GM18507 (cell line): Measurements from ENCODE around the gene RGS1.

Experiments used
- DNase-seq: peaks from one replicate; pipeline ENCODE4 v3.0.0; 2011; ENCODE audit warnings: low read depth; ENCODE audit not compliant: insufficient read length; ENCODE audit errors: extremely low spot score
- FAIRE-seq: peaks from 2 replicates; lab custom pipeline; 2011; peaks lifted over from hg19 to GRCh38; lab: Jason Lieb, UNC

RGS1 gene

GRCh38 chr1:192578144-192578909 lies 2.8 kb downstream of the RGS1 start:
- FAIRE-seq (peak; percentile 12), DNase-seq (no peak)

- peak; percentile 73 for FAIRE-seq
Measured at GRCh38 chr1:192579010-192579738, 3.6 kb downstream of the RGS1 start.

GRCh38 chr1:192580351-192580962 lies 4.9 kb downstream of the RGS1 start:
- FAIRE-seq (peak; percentile 89), DNase-seq (no peak)

More at GRCh38 chr1:192579010-192579738, 3.6 kb downstream of the RGS1 start:
- DNase-seq, result no peak

- DNase-seq (no peak), FAIRE-seq (peak; percentile 55)
Measured at GRCh38 chr1:192581131-192581927, 5.8 kb downstream of the RGS1 start.

GRCh38 chr1:192584866-192585265 lies 9.3 kb downstream of the RGS1 start:
- FAIRE-seq (peak; percentile 5), DNase-seq (no peak)

- DNase-seq, result no peak
- no peak for FAIRE-seq
Measured at GRCh38 chr1:192587386-192588266, 12.1 kb downstream of the RGS1 start.

GRCh38 chr1:192588546-192588945 lies 13.0 kb downstream of the RGS1 start:
- DNase-seq (no peak), FAIRE-seq (no peak)

- no peak for DNase-seq
Measured at GRCh38 chr1:192589813-192590212, 14.2 kb downstream of the RGS1 start.

GRCh38 chr1:192592517-192592916 lies 16.9 kb downstream of the RGS1 start:
- FAIRE-seq (peak; percentile 41), DNase-seq (no peak)

More at GRCh38 chr1:192589813-192590212, 14.2 kb downstream of the RGS1 start:
- no peak for FAIRE-seq

- no peak for DNase-seq
- no peak for FAIRE-seq
Measured at GRCh38 chr1:192592981-192593708, 17.6 kb downstream of the RGS1 start.

GRCh38 chr1:192595299-192595698 lies 19.7 kb downstream of the RGS1 start:
- no peak for DNase-seq
- FAIRE-seq, result no peak

GRCh38 chr1:192598589-192598988 lies 23.0 kb downstream of the RGS1 start:
- DNase-seq, result no peak
- peak; percentile 9 for FAIRE-seq

GRCh38 chr1:192600275-192600674 lies 24.7 kb downstream of the RGS1 start:
- DNase-seq, result no peak
- no peak for FAIRE-seq

- DNase-seq (no peak), FAIRE-seq (peak; percentile 56)
Measured at GRCh38 chr1:192601143-192601542, 25.6 kb downstream of the RGS1 start.

- peak; percentile 58 for FAIRE-seq
- DNase-seq, result no peak
Measured at GRCh38 chr1:192601567-192601966, 26.0 kb downstream of the RGS1 start.

- no peak for DNase-seq
- peak; percentile 71 for FAIRE-seq
Measured at GRCh38 chr1:192602757-192603156, 27.2 kb downstream of the RGS1 start.

GRCh38 chr1:192603218-192603787 lies 27.7 kb downstream of the RGS1 start:
- peak; percentile 63 for FAIRE-seq
- DNase-seq, result no peak
